Embryonic facial prominence (tissue), 1 donor: ENCODE measurements around the gene MRPS34.
A peak's percentile ranks its signal among the peaks of the same experiment; 100 is the strongest.

ENCODE experiments used
- DNase-seq: peaks from one replicate; pipeline ENCODE4 v3.0.0-alpha.2; 2016; ENCODE audit errors: extremely low spot score

Gene MRPS34

GRCh38 chr16:1782408-1783264 is 9.7 kb upstream of the MRPS34 start, which contains the start of the genes NUBP2 and SPSB3:
TSS of gene NUBP2 (plus strand) at chr16:1782960. CDS start at chr16:1783021, 61 bp downstream.
TSS of gene SPSB3 (minus strand) at chr16:1782571. CDS start at chr16:1781483, 1,088 bp downstream.
- DNase-seq = peak; percentile 100

DNA sequence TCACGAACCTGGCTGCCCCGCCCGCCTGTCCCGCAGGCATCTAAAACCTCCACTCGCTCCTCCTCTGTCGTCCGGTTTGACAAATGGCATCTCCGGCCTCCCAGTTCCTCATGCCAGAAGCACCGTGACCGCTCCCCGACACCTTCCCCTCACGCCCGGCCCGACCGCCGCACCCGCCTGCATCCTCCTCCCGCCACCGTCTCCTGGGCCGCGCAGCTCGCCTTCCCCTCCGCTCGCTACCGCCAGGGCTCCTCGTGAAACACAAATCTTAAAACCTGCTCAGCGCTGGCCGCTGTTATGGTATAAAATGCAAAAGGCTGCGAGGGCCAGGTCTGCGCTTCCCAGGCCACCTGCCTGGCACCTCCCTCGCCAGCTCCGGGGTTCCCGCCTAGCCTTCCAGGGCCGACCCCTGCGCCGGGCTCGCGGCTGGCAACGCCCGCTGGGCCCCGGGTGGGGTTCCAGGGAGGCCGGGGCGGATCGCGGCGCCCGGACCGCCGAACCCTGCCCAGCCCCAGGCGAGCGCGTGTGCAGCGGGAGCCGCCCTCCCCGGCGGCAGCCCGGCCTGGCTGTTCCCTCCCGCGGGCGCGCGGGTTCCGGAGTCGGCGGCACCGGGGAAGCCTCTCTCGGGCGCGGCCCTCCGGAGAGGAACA is 8.9 kb upstream of the MRPS34 start:
- no peak for DNase-seq

DNA sequence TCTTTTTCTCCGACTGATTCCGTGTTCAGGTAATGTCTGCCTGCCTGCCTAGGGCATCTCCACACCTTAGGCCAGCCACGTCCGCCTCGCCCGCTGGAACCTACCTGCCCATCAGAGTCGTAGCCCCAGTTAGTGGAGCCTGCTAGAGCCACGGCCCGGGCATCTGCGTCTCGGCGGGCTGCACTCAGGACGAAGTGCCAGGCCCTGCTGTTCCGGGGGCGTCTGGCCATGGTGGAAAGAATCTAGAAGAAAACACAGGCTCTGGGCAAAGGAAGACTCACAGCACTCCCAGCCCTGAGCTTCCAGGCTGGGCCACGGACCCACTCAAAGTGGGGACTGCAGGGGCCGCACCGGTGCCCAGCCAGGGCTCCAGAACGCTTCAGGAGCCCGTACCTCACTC is 8.3 kb upstream of the MRPS34 start:
- no peak for DNase-seq

GRCh38 chr16:1780677-1781072 is 7.7 kb upstream of the MRPS34 start:
- DNase-seq = no peak

DNA sequence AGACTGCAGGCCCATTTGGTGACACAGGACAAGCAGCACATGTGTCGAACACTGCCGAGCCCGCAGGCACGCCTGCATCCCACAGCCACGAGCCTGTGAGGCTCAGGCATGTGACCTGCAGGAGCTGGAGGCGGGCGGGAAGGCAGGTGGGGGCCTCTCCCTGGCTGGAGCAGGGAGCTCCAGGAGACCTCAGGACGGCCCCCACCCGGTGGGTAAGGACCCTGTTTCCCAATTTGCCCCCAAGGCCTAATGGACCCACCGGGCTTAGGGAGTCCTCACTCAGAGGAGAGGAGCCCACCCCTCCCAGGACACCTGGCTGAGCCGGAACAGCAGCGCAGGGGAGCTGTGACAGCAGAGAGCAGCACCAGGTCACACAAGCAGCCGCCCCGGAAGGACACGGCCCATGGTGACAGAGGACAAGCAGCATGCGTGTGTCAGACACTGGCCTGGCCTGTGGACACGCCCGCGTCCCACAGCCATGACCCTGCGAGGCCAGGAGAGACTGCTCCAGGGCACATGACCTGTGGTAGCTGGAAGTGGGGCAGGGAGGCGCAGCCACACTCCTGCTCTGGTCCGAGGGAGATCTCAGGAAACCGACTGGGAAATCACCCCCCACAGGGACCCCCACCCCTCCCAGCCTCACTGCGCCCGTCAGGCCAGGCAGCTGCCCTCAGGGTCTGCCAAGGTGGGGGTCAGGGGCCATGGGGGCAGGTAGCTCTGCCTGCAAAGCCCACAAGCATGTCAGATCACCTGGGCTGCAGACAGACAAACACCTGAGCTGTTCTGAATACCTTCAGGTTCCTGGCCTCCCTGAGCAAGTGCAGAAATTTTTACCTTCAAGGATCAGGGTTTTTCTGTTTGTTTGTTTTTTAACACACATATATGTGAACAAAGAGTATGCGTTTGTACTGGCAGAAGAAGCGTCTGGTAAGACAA is 7.1 kb upstream of the MRPS34 start:
- no peak for DNase-seq

DNA sequence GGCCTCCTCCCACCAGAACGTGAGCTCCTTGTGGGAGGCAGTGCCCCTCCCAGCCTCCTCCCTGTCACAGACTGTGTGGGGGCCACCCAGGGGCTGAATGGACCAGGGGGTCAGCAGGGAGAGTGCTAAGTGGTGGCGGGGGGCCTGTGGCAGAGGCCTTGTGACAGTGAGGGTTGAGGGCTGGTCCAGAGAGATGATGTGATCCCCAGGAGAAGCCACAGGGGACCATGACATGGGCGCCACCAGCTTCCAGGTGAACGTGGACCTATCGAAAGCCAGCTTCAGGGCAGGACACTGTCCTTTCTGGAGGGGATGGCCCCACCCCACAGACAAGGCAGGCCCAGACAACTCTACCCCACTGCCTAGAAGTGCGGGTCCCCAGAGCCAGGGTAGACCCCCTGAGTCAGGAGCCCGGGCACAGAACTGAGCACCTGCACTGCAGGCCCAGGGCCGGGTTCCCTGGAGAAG is 6.3 kb upstream of the MRPS34 start:
- no peak for DNase-seq

- DNase-seq = no peak
Measured at GRCh38 chr16:1778200-1779179, 5.6 kb upstream of the MRPS34 start.

GRCh38 chr16:1777375-1778199 is 4.7 kb upstream of the MRPS34 start:
- no peak for DNase-seq

DNA sequence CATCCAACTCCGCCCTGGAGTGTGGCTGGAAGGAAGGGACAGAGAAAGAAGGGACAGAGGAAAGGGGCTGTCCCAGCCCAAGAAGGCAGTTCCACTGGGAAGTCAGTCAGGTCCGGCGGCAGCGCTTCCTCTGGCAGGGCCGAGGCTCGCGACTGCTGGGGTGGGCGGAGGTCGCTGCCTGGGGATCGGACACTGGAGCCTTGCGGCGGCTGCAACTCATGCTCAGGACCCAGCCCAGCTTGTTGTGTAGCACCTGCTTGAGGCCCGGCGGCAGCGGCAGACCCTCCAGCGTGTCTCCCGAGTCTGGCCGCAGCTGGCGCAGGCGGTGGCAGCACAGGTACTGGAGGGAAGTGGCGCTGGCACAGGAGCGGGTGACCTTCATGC is 4.0 kb upstream of the MRPS34 start:
- no peak for DNase-seq

DNA sequence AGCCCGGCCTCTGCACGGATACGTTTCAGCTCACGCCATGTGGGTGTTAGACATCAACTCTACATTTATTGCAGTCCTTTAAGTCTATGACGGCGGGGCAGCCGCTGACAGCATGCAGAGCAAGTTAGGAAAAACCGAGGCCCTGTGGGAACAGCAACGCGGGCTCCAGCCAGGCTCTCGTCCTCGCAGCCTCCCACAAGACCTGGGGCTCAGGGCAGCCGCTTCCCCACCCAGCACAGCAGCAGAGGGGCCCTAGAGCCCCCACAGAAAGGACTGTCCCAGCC is 3.7 kb upstream of the MRPS34 start:
- no peak for DNase-seq

DNA sequence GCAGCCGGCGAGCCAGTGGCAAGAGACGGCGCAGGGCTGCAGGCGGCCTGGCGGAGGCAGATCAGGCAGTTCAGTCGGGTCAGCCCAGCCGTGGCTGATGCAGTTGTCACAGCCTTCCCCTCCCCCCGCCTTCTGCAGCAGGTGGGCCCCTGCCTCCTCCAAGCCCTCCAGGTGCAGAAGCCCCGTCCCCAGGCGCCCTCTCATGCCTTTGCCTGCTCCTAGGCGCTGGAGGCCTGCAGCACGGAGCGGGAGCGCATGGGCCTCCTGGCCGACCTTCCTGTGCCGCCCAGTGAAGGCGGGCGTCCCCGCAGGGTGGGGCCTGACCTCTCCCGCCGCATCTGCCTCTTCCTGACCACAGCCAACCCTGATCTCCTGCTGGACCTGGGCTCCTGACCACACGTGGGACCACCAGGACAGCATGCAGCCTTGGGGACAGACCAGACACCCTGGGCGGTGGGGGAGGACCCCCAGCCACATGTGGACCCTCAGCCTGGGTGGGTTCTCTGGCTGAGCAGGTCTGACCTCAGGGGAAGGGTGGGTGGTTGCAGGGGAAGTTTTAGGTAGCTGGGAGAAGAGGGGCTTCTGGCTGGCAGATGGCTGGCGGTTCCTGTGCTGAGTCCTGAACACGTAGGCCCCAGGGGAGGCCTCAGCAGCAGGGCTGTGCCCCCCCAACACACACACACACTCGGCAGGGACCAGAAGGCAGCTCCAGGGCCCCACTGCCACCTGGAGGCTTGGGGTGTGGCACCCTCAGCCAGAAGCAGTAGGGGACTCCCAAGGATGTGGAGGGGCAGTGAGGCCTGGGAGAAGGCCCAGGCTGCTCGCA is 3.1 kb upstream of the MRPS34 start:
- DNase-seq = no peak

DNA sequence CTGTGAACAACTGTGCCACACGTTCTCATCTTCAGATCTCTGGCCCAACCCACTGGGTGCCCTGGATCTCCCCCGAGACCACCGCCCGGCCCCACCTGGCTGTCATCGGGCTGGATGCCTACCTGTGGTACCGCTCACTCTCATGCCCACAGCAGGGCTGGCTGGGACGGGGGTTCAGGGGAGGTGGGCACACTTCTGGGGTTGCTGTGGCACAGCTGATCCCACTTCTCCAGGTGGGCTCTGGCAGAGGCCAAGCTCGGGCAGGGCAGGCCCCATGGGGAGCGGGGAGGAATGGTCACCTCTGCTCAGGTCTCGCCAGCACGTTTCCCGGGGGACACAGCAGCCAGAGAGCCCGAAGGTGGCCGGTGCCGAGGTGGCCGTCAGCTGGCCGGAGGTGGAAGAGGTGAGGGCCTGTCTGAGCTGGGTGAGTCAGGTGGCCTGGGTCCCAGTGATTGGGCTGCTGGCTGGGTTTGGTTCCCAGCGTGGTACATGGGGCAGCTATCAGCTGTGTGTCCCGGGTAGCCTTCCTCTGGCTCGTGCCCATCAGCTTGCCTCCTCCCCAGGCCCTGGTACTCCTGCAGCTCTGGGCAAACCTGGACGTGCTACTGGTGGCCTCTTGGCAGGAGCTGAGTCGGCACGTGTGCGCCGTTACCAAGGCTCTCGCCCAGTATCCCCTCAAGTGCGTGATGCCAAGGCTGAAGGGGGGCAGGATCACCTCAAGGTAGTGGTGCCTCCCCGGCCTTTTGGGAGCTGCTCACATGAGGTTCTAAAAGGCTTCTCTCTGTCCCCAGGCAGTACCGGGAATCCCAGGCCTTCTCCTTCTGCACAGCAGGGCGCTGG is 2.3 kb upstream of the MRPS34 start:
- no peak for DNase-seq

DNA sequence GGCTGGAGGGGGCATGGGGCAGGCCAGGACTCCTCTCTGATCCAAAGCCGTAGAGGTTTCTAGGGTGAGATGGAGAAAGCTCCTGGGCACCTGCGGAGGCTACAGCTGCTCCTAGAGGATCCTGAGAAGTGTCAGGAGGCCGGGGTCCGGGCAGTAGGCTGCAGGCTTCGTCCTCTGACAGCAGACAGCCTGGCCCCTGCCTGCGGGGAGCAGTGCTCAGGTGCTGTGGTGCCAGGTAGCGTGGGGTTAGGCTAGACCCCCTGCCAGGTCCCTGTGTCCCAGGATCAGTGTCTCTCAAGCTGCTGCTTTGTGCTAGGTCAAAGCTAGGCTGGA is 1.5 kb upstream of the MRPS34 start:
- DNase-seq = no peak

GRCh38 chr16:1773703-1774447 is 941 bp upstream of the MRPS34 start:
- no peak for DNase-seq

- no peak for DNase-seq
Measured at GRCh38 chr16:1772362-1772907, 499 bp downstream of the MRPS34 start, which contains the start of gene EME2. TSS of gene EME2 (plus strand) at chr16:1772810. CDS start at chr16:1773228, 418 bp downstream.

DNA sequence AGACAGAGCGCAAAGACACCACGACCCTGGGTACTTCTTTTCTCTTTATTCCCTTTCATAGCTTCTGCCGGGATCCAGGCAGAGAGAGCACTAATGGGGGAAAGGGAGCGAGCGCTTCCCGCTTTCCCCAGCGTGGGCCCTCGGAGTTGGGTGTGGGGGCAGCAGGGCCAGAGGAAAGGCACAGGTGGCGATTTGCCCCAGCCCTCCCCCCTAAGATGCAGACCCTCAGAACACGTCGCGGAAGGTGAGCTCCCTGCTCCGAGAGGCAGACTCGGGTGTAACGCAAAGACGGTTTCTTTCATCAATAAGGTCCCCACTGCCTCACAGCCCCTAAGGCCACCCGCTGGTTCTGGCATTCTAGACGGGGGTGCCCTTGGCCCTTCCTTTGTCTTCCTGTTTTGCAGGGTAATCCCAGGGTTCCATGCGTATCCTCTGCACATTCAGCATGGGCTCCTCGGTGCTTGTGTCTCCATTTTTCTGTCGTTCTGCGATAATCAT is 1.0 kb downstream of the MRPS34 start:
- no peak for DNase-seq
